Stimulated activated CD4-positive, alpha-beta T cell treated with anti-CD3 and anti-CD28 coated beads, Interleukin-12 subunit alpha, Interleukin-12 subunit beta, amount 100 ng/mL, for 48 hours (primary cell): ENCODE data around the gene MORN3.
"Not testable (repeated sequence)": the region's sequence is repeated elsewhere in the genome, so short reads cannot be mapped to it uniquely, and the experiment has no call there.

Source experiments
- DNase-seq, 3 donors: peaks; one replicate each; pipeline ENCODE4 v3.0.0-alpha.2; 2020; ENCODE audit warnings: low read depth in 2 of 3, low spot score in 1 of 3

MORN3 gene

DNA sequence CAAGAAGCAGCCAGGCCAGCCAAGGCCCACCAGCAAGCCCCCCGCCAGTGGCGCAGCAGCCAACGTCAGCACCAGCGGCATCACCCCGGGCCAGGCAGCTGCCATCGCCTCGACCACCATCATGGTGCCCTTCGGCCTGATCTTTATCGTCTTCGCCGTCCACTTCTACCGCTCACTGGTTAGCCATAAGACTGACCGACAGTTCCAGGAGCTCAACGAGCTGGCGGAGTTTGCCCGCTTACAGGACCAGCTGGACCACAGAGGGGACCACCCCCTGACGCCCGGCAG is 28.2 kb downstream of the MORN3 start:
- DNase-seq, result no peak

- no peak for DNase-seq
Measured at GRCh38 chr12:121638298-121639202, 30.9 kb downstream of the MORN3 start.

- no peak for DNase-seq
Measured at GRCh38 chr12:121637231-121637914, 32.1 kb downstream of the MORN3 start.

DNA sequence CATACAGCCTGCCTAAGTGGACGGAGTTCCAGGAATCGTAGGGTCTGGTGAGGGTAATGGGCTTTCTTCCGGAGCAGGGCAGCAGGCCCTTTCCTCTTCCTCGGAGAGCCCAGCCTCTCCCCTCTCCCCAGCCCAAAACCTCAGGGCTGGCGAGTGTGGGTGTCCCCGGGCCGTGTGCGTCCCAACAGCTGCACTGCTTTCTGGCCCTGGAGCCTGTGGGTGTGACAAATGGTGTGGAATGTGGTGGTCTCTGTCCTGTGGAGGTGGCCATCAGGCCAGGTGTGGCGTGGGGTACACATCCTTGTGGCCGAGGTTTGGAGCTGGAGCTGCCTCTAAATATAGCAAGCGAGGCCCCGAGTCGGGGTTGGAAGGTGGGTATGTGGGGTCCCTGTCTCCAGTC is 34.6 kb downstream of the MORN3 start:
- DNase-seq, result no peak

GRCh38 chr12:121633833-121634196 is 35.6 kb downstream of the MORN3 start:
- DNase-seq, result not testable (repeated sequence)

DNA sequence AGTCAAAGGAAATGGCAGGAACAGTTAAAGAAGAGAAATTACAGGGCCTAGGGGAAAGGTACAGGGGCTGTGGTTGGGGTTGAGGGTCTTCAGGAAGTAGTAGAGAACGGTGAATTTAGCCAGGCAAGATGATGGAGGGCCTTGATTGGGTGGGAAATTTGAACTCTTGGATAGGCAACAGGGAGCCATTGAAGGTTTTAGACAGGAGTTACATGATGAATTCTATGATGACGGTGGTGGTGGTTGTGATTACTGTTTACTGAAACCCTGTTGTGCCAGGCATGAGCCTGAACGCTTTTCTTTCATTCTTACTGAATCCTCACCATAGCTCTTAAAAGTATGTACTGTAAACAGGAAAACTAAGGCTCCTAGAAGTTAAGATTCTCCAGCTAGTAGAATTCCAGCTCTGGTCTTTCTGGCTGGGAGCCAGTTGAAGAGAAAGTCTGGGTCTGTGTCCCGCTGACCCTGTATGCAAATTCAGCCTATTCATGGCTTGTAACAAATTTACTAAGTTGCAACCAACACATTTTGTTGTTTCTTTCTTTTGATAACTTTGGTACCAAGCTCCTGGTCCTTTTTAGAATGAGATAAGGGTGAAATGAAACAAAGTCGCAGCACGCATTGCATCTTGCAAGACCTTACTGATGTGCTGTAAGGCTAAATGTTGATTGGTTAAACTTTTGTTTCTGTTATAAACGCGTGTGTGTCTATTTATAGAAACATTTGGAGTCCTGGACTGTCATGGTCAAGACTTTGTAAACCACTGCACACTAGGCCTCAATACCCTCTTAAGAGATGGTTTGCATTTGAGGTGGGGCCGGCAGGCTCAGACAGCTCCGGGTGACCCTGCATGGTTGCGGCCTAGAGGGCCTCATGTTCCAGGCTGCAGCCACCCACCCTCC is 37.1 kb downstream of the MORN3 start:
- no peak for DNase-seq

- no peak for DNase-seq
Measured at GRCh38 chr12:121630791-121631355, 38.6 kb downstream of the MORN3 start.

- no peak for DNase-seq
Measured at GRCh38 chr12:121628536-121628935, 40.9 kb downstream of the MORN3 start.

DNA sequence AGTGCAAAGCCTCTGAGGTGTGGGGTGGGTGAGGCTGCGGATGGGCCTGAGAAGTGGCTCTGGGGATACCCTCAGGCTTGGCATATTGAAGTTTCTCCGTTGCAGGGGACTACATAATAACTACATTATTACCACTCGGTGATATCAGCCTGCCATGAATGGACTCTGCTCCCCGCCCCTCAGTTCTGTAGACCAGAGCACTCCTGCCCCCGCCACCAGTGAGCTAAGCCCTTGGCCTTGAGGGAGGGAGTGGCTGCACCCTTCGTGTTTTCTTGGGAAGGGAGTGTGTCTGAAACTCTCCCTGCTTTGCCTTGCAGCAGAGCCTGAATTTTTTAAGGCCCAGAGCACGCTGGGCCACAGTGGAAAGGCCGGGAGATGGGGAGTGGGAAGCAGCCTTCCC is 41.4 kb downstream of the MORN3 start:
- DNase-seq, result no peak

DNA sequence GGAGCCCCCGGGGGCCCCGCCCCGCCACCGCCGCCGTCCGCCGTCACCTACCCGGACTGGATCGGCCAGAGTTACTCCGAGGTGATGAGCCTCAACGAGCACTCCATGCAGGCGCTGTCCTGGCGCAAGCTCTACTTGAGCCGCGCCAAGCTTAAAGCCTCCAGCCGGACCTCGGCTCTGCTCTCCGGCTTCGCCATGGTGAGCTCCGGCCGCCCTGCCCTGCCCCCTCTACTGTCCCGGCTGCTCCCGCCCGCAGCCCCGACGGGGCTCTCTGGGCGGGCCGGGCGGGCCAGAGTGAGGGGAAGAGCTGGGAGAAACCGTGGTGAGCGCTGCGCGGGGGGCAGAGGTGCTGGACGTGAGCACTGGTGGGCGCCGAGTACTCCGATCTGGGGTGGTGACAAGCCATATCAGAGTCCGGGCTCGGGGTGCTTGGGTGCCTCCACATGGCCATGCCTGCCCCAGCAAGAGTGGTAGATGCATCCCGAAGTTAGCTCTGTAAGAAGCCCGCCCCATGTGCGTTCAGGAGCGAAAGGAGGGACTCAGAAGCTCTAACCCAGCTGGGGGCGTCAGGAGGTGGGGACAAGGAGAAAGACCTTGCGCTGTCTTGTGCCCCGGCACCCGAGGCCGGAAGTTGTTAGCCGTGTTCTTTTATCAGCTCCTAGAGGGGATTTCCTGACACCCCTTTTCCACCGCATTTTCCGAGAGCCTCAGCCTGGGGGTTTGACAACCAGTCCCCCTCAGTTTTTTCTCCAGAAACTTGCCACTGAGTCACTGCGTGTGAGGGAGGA is 42.4 kb downstream of the MORN3 start:
- peak; percentile 82 to 85 (median 84) for DNase-seq

GRCh38 chr12:121626087-121626852 is 43.2 kb downstream of the MORN3 start, which contains the start of gene ORAI1:
Gene ORAI1, plus strand, starts transcription at chr12:121626530.
- peak; percentile 87 to 96 (median 91) for DNase-seq

DNA sequence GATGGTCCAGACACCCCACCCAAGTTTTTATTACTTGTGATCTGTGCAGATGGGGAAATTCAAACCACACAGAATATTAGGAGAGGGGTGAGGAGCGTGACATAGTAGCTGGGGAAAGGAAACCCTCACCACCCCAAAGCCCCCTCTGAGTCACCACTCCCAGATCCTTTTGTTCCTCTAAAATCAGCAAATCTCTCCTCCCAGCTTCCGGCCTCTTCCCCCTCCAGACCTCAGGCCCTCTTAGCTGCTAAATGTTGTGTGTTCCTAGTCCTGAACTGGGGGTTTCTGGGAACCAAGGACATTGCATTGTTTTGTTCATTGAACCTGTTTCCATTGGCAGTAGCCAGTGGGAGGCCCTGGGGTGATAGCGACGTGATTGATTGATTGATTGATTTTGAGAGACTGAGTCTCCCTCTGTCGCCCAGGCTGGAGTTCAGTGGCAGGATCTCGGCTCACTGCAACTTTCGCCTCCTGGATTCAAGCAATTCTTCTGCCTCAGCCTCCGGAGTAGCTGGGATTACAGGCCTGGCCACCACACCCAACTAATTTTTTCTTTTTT is 49.0 kb downstream of the MORN3 start:
- DNase-seq, result no peak

DNA sequence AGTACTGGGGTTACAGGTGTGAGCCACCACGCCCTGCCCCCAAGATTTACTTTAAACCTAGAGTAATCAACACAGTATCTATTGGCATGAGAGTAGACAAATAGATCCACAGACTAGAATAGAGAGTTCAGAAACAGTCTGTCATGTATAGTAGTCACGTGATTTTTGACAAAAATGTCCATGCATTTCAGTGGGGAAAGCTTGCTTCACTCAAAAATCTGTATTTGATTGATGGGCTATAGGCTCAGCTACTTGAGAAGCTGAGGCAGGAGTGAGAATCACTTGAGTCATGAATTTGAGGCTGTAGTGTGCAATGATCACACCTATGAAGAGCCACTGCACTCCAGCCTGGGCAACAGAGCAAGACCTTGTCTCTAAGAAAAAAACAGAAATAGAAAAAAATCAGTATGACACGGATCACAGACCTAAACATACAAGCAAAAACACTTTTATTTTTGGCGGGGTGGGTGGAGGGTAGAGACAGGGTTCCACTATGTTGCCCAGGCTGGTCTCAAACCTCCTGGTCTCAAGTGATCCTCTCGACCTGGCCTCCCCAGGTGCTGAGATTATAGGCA is 50.7 kb downstream of the MORN3 start:
- no peak for DNase-seq

GRCh38 chr12:121614872-121615467 is 54.5 kb downstream of the MORN3 start:
- DNase-seq, result no peak

DNA sequence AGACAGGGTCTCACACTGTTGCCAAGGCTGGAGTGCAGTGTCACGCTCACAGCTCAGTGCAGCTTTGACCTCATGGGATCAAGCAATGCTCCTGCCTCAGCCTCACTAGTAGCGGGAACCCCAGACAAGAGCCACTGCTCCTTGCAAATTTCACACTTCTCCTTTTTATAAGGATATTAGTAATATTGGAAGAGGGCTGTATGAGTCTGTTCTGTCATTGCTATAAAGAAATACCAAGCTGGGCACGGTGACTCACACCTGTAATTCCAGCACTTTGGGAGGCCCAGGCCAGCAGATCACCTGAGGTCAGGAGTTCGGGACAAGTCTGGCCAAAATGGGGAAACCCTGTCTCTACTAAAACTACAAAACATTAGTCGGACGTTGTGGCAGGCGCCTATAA is 56.0 kb downstream of the MORN3 start:
- DNase-seq, result no peak

DNA sequence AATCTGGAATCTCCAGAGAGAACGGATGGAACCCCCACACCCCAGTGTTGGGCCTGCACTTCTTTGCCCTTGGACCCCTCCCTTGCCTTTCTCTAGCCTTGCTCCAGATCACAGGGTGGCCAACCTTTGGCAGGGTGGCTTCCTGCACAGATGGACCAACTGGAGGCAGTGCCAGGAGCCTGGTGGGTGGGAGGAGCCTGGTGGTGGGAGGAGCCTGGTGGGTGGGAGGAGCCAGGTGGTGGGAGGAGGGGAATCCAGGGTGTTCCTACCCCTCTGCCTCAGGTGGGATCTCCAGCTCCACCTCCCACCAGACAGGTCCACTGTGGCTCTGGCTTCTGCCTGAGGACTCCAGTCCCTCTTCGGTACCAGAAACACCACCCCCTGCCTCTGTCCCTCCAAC is 58.1 kb downstream of the MORN3 start:
- DNase-seq, result no peak

GRCh38 chr12:121610239-121611149 is 59.0 kb downstream of the MORN3 start:
- DNase-seq, result no peak

GRCh38 chr12:121608301-121608700 is 61.2 kb downstream of the MORN3 start:
- no peak for DNase-seq
